GM12891 (cell line): Measurements from ENCODE around the gene MAPK11.

ENCODE experiments used
- PAX5 ChIP-seq: IDR thresholded peaks from 2 replicates; pipeline ENCODE4 v1.6.1; 2011; ENCODE audit warnings: low read length, moderate library complexity, mild to moderate bottlenecking; ENCODE audit not compliant: insufficient read depth, severe bottlenecking
- POLR2A ChIP-seq: IDR thresholded peaks from 2 replicates; pipeline ENCODE4 v1.6.1; 2011; ENCODE audit warnings: low read depth, low read length, control low read depth
- POLR2AphosphoS5 ChIP-seq: IDR thresholded peaks from 2 replicates; pipeline ENCODE4 v1.6.1; 2011; ENCODE audit warnings: low read depth, low read length, control low read depth
- POU2F2 ChIP-seq: IDR thresholded peaks from 2 replicates; pipeline ENCODE4 v1.6.1; 2011; ENCODE audit warnings: low read depth, mild to moderate bottlenecking, control low read depth, low read length, moderate library complexity
- SPI1 ChIP-seq: IDR thresholded peaks from 2 replicates; pipeline ENCODE4 v1.6.1; 2011; ENCODE audit warnings: low read depth, low read length, control low read depth
- TAF1 ChIP-seq: IDR thresholded peaks from 2 replicates; pipeline ENCODE4 v1.6.1; 2011; ENCODE audit warnings: low read depth, low read length, control low read depth

DNA sequence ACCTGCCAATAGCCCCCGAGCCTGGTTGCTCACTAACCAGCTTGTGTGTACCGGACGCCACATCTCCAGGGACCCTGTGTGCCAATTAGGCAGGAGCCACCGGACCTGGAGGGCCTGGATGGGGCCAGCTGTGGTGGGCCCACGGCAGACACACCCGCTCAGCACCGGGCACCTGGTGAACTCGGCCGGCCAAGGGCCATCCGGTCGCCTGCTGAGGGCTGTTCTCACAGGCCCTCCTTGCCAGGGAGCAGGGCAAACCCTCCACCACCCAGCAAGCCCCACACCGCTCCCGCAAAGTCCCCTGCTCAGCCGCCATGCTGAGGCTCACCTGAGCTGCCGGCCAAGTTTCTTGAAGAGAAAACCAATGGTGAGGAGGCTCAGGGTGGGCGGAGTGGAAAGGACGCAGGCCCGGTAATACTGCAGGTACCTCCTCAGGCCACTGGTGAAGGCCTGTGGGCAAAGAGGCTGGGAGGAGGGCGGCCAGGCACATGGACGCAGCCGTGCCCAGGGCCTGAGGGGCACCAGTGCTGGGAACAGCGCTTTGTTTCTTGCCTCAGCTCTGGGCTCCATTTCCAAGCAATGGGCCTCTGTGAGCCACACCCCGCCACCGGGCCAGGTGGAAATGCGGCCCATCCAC, 42.5 kb downstream of the MAPK11 start:
- TF ChIP-seq TAF1: no peak
- TF ChIP-seq POLR2A: no peak
- no peak for TF ChIP-seq POLR2AphosphoS5
- no peak for TF ChIP-seq POU2F2
- TF ChIP-seq SPI1: no peak
- TF ChIP-seq PAX5: no peak
